ENCODE data around the gene NELL1.

- TF ChIP-seq POLR2AphosphoS5 (IDR thresholded peaks at IDR 0.05; ENCODE audit: low read depth, low read length) (no peak), CTCF (IDR thresholded peaks at IDR 0.05) (no peak), REST (IDR thresholded peaks at IDR 0.05; ENCODE audit: insufficient read depth in 1 of 2, low read depth in 2 of 2, low read length in 1 of 2) (no peak)
Observed at GRCh38 chr11:20634781-20635180, 34.6 kb upstream of the NELL1 start.
